ENCODE measurements around the gene REXO4.

REXO4 gene

DNA sequence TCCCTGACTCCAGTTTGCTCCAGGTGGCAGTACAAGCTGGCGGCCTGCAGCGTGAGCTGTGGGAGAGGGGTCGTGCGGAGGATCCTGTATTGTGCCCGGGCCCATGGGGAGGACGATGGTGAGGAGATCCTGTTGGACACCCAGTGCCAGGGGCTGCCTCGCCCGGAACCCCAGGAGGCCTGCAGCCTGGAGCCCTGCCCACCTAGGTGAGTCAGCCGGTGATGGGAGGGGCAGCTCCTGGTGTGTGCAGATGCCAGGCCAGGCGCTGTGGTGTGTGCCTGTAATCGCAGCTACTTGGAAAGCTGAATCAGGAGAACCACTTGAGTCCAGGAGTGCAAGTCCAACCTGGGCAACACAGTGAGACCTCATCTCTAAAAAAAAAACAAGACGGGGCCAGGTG is 31.9 kb upstream of the REXO4 start:
- H4K20me1 ChIP-seq (ENCODE audit: insufficient read depth, low read length, poor library complexity, severe bottlenecking), result no peaks in the 10 kb centered on the region
- no peaks in the 10 kb centered on the region for H3K36me3 ChIP-seq (ENCODE audit: insufficient read depth, low read length)
- no peak for TF ChIP-seq EZH2phosphoT487 (IDR thresholded peaks at IDR 0.05; ENCODE audit: borderline replicate concordance)
- TF ChIP-seq, protein P1, sequence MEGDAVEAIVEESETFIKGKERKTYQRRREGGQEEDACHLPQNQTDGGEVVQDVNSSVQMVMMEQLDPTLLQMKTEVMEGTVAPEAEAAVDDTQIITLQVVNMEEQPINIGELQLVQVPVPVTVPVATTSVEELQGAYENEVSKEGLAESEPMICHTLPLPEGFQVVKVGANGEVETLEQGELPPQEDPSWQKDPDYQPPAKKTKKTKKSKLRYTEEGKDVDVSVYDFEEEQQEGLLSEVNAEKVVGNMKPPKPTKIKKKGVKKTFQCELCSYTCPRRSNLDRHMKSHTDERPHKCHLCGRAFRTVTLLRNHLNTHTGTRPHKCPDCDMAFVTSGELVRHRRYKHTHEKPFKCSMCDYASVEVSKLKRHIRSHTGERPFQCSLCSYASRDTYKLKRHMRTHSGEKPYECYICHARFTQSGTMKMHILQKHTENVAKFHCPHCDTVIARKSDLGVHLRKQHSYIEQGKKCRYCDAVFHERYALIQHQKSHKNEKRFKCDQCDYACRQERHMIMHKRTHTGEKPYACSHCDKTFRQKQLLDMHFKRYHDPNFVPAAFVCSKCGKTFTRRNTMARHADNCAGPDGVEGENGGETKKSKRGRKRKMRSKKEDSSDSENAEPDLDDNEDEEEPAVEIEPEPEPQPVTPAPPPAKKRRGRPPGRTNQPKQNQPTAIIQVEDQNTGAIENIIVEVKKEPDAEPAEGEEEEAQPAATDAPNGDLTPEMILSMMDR (conservative IDR thresholded peaks at IDR 0.05; ENCODE audit: low read length), result no peak
- H3K9me2 ChIP-seq (replicated peaks; ENCODE audit: low read depth, low read length), result no peaks in the 10 kb centered on the region
- H3K9me3 ChIP-seq (ENCODE audit: insufficient read depth, low read depth, low read length), result no peaks in the 10 kb centered on the region
- no peaks in the 10 kb centered on the region for H3F3A ChIP-seq (ENCODE audit: low read depth)
- no peak overlapping the region for H3K4me2 ChIP-seq (ENCODE audit: low read depth, low read length, poor library complexity, severe bottlenecking)
- no peak overlapping the region for H3K9ac ChIP-seq (ENCODE audit: low read depth, low read length, poor library complexity, severe bottlenecking)
- no peaks in the 10 kb centered on the region for H3K27me3 ChIP-seq (ENCODE audit: insufficient read depth, low read length, poor library complexity, severe bottlenecking)
- H2AFZ ChIP-seq (ENCODE audit: low read length), result no peak overlapping the region
- H3K4me1 ChIP-seq (ENCODE audit: insufficient read depth, low read length, poor library complexity, severe bottlenecking), result no peaks in the 10 kb centered on the region
- H3K4me3 ChIP-seq (ENCODE audit: low read length, poor library complexity, severe bottlenecking), result no peak overlapping the region
- H3K79me2 ChIP-seq (ENCODE audit: insufficient read depth, low read length), result no peaks in the 10 kb centered on the region

GRCh38 chr9:133448487-133448972 is 30.7 kb upstream of the REXO4 start:
- no peaks in the 10 kb centered on the region for H3F3A ChIP-seq (ENCODE audit: low read depth)
- no peaks in the 10 kb centered on the region for H3K4me1 ChIP-seq (ENCODE audit: insufficient read depth, low read length, poor library complexity, severe bottlenecking)
- no peaks in the 10 kb centered on the region for H3K27me3 ChIP-seq (ENCODE audit: insufficient read depth, low read length, poor library complexity, severe bottlenecking)
- H3K9me3 ChIP-seq (ENCODE audit: insufficient read depth, low read depth, low read length), result no peaks in the 10 kb centered on the region
- TF ChIP-seq, protein P1 (conservative IDR thresholded peaks at IDR 0.05; ENCODE audit: low read length), result no peak
- no peak for TF ChIP-seq EZH2phosphoT487 (IDR thresholded peaks at IDR 0.05; ENCODE audit: borderline replicate concordance)
- H3K4me3 ChIP-seq (ENCODE audit: low read length, poor library complexity, severe bottlenecking), result no peak overlapping the region
- H3K36me3 ChIP-seq (ENCODE audit: insufficient read depth, low read length), result no peaks in the 10 kb centered on the region
- H2AFZ ChIP-seq (ENCODE audit: low read length), result no peak overlapping the region
- no peaks in the 10 kb centered on the region for H3K79me2 ChIP-seq (ENCODE audit: insufficient read depth, low read length)
- H3K9ac ChIP-seq (ENCODE audit: low read depth, low read length, poor library complexity, severe bottlenecking), result no peak overlapping the region
- H3K4me2 ChIP-seq (ENCODE audit: low read depth, low read length, poor library complexity, severe bottlenecking), result no peak overlapping the region
- no peaks in the 10 kb centered on the region for H4K20me1 ChIP-seq (ENCODE audit: insufficient read depth, low read length, poor library complexity, severe bottlenecking)
- H3K9me2 ChIP-seq (replicated peaks; ENCODE audit: low read depth, low read length), result no peaks in the 10 kb centered on the region

GRCh38 chr9:133445293-133445969 is 27.6 kb upstream of the REXO4 start:
- Histone ChIP-seq H3K79me2 (ENCODE audit: insufficient read depth, low read length) (no peaks in the 10 kb centered on the region), H3K36me3 (ENCODE audit: insufficient read depth, low read length) (no peaks in the 10 kb centered on the region), H3K4me2 (ENCODE audit: low read depth, low read length, poor library complexity, severe bottlenecking) (no peak overlapping the region), H3F3A (ENCODE audit: low read depth) (no peaks in the 10 kb centered on the region), H3K9me2 (replicated peaks; ENCODE audit: low read depth, low read length) (no peaks in the 10 kb centered on the region), H3K9ac (ENCODE audit: low read depth, low read length, poor library complexity, severe bottlenecking) (no peak overlapping the region), H3K27me3 (ENCODE audit: insufficient read depth, low read length, poor library complexity, severe bottlenecking) (no peaks in the 10 kb centered on the region), H2AFZ (ENCODE audit: low read length) (no peak overlapping the region), H4K20me1 (ENCODE audit: insufficient read depth, low read length, poor library complexity, severe bottlenecking) (no peaks in the 10 kb centered on the region), H3K4me3 (ENCODE audit: low read length, poor library complexity, severe bottlenecking) (no peak overlapping the region), H3K4me1 (ENCODE audit: insufficient read depth, low read length, poor library complexity, severe bottlenecking) (peaks cover 6% of the 10 kb centered on the region), H3K9me3 (ENCODE audit: insufficient read depth, low read depth, low read length) (no peaks in the 10 kb centered on the region)
- no peak for TF ChIP-seq EZH2phosphoT487 (IDR thresholded peaks at IDR 0.05; ENCODE audit: borderline replicate concordance)
- TF ChIP-seq, protein P1 (conservative IDR thresholded peaks at IDR 0.05; ENCODE audit: low read length), result no peak
